Calu3 (cell line): Measurements from ENCODE around the gene CCDC34. TPM values are rescaled to one million over a fixed set of nuclear protein-coding genes. Genes with fewer than 3 reads are reported as not detected.

Experiments
- BruUV-seq: library from RNA; stranded (reverse); fragments of 400-500 nt; replicated peaks from 2 replicates; lab custom pipeline; 2021; lab: Mats Ljungman, UMichigan
- CTCF ChIA-PET: fragments of 300-600 bp; sonication (Branson Sonifier 250); formaldehyde crosslinking; loops from one replicate; lab custom pipeline; 2022; ENCODE audit warnings: antibody characterized with exemption; lab: Charles Lee
- DNase-seq: peaks from one replicate; pipeline ENCODE4 v3.0.0; 2022
- H3K27ac Mint-ChIP-seq: one replicate; pipeline ENCODE4 v1.8.0; 2022; ENCODE audit warnings: mixed read lengths; ENCODE audit not compliant: unreplicated experiment
- H3K27me3 Mint-ChIP-seq: one replicate; pipeline ENCODE4 v1.8.0; 2022; ENCODE audit warnings: mixed read lengths; ENCODE audit not compliant: unreplicated experiment
- H3K36me3 Mint-ChIP-seq: one replicate; pipeline ENCODE4 v1.8.0; 2022; ENCODE audit warnings: mild to moderate bottlenecking, moderate library complexity, mixed read lengths; ENCODE audit not compliant: insufficient read depth, unreplicated experiment
- H3K4me1 Mint-ChIP-seq: one replicate; pipeline ENCODE4 v1.8.0; 2022; ENCODE audit warnings: mild to moderate bottlenecking, low read depth, mixed read lengths; ENCODE audit not compliant: unreplicated experiment
- H3K4me3 Mint-ChIP-seq: one replicate; pipeline ENCODE4 v1.8.0; 2022; ENCODE audit warnings: mild to moderate bottlenecking, low read depth, moderate library complexity, mixed read lengths; ENCODE audit not compliant: unreplicated experiment
- H3K9me3 Mint-ChIP-seq: one replicate; pipeline ENCODE4 v1.8.0; 2022; ENCODE audit warnings: low read depth, mixed read lengths; ENCODE audit not compliant: unreplicated experiment
- CTCF ChIP-seq: fragments of 200-600 bp; IDR thresholded peaks from one replicate; pipeline ENCODE4 v1.8.0; 2022; ENCODE audit warnings: antibody characterized with exemption; ENCODE audit not compliant: unreplicated experiment
- intact Hi-C: fragments of 100-400 bp; cut with micrococcal nuclease; formaldehyde crosslinking; loops from one replicate; pipeline ENCODE4 v1.10.0; 2022; ENCODE audit not compliant: unreplicated experiment
- total RNA-seq: library from RNA; stranded (reverse); gene quantifications from 2 replicates; pipeline ENCODE4 v1.2.3, GENCODE V29; 2022

The CCDC34 gene
- total RNA-seq, 1 experiment from 2014 or later, result 21.6 TPM

- H3K36me3 Mint-ChIP-seq, result no peaks in the 10 kb centered on the region
- H3K9me3 Mint-ChIP-seq, result no peaks in the 10 kb centered on the region
- intact Hi-C loops, result loop anchor here (5.0 kb wide), 2 partner anchors 160 to 175 kb away; partner anchors contain the start of gene LGR4
Observed at GRCh38 chr11:27312110-27312509, 50.9 kb downstream of the CCDC34 start.

GRCh38 chr11:27310707-27311106, 52.3 kb downstream of the CCDC34 start:
- Mint-ChIP-seq H3K27ac (no peak overlapping the region), H3K36me3 (no peaks in the 10 kb centered on the region), H3K27me3 (no peaks in the 10 kb centered on the region), H3K9me3 (peaks cover 3% of the 10 kb centered on the region), H3K4me1 (peaks cover 37% of the 10 kb centered on the region), H3K4me3 (no peak overlapping the region)
- no peak for DNase-seq
- TF ChIP-seq CTCF, result no peak
- CTCF ChIA-PET, result no interaction called here
- intact Hi-C loops, result loop anchor here (5.0 kb wide), 2 partner anchors 162 to 177 kb away; partner anchors contain the start of gene LGR4
- no TSS peak for BruUV-seq

More at GRCh38 chr11:27312110-27312509, 50.9 kb downstream of the CCDC34 start:
- Mint-ChIP-seq H3K27ac (peak overlapping the region; percentile 56), H3K4me3 (no peak overlapping the region), H3K4me1 (peaks cover 42% of the 10 kb centered on the region), H3K27me3 (no peaks in the 10 kb centered on the region)
- DNase-seq, result no peak
- TF ChIP-seq CTCF, result no peak
- CTCF ChIA-PET, result no interaction called here
- no TSS peak for BruUV-seq

- Mint-ChIP-seq H3K36me3 (no peaks in the 10 kb centered on the region), H3K4me1 (peaks cover 37% of the 10 kb centered on the region), H3K4me3 (no peak overlapping the region), H3K27ac (no peak overlapping the region), H3K27me3 (no peaks in the 10 kb centered on the region), H3K9me3 (peaks cover 5% of the 10 kb centered on the region)
- intact Hi-C loops, result loop anchor here (5.0 kb wide), 2 partner anchors 162 to 177 kb away; partner anchors contain the start of gene LGR4
- DNase-seq, result no peak
- no peak for TF ChIP-seq CTCF
- CTCF ChIA-PET, result no interaction called here
- no TSS peak for BruUV-seq
Observed at GRCh38 chr11:27310182-27310581, 52.8 kb downstream of the CCDC34 start.

GRCh38 chr11:27309046-27309445, 54.0 kb downstream of the CCDC34 start:
- intact Hi-C loops, result no loop called here
- no peak overlapping the region for H3K27ac Mint-ChIP-seq
- H3K27me3 Mint-ChIP-seq, result no peaks in the 10 kb centered on the region
- H3K4me3 Mint-ChIP-seq, result no peak overlapping the region
- no peak for DNase-seq
- no peak for TF ChIP-seq CTCF
- peaks cover 35% of the 10 kb centered on the region for H3K4me1 Mint-ChIP-seq
- BruUV-seq, result no TSS peak
- CTCF ChIA-PET, result interaction anchor here (1.2 kb wide), 1 partner anchor 13 kb away, joined by 5 read pairs; no protein-coding TSS in a partner anchor
- H3K9me3 Mint-ChIP-seq, result peaks cover 5% of the 10 kb centered on the region
- no peaks in the 10 kb centered on the region for H3K36me3 Mint-ChIP-seq
